NK-92 (cell line): ENCODE measurements around the gene C3orf62.
"Not testable (repeated sequence)": the region's sequence is repeated elsewhere in the genome, so short reads cannot be mapped to it uniquely, and the experiment has no call there.

Experiments used
- DNase-seq: peaks from one replicate; lab custom pipeline; 2025; ENCODE audit not compliant: unreplicated experiment; lab: John Stamatoyannopoulos, UW

The C3orf62 gene

GRCh38 chr3:49269443-49270155 is 7.4 kb downstream of the C3orf62 start:
- no peak for DNase-seq

DNA sequence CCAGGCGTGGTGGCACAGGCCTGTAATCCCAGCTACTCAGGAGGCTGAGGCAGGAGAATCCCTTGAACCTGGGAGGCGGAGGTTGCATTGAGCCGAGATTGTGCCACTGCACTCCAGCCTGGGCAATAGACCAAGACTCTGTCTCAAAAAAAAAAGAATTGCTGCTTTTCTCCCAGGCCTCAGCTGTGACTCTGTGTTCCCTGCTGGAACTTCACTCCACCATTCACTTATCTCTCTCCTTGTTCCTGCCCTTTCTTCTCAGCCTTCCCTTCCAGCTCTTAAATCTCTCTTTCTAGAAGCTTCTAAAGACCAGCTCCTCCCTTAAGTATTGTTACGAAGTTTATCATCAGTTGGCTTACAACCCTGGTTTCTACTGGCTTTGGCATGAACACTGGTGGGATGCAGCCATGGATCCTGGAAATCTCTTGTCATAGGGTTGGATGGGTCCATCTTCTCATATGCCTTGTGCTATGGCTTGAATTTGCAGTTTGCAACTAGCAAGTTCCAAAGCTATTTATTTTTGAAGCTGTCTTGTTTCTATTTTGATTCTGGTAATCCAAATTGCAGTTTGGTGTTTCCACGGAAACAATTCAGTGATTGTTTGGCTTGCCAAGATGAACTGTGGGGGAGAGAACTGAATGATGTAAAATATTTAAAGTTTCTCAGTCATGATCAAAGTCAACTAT is 10.5 kb downstream of the C3orf62 start:
- DNase-seq = no peak

GRCh38 chr3:49265661-49266386 is 11.2 kb downstream of the C3orf62 start:
- no peak for DNase-seq

DNA sequence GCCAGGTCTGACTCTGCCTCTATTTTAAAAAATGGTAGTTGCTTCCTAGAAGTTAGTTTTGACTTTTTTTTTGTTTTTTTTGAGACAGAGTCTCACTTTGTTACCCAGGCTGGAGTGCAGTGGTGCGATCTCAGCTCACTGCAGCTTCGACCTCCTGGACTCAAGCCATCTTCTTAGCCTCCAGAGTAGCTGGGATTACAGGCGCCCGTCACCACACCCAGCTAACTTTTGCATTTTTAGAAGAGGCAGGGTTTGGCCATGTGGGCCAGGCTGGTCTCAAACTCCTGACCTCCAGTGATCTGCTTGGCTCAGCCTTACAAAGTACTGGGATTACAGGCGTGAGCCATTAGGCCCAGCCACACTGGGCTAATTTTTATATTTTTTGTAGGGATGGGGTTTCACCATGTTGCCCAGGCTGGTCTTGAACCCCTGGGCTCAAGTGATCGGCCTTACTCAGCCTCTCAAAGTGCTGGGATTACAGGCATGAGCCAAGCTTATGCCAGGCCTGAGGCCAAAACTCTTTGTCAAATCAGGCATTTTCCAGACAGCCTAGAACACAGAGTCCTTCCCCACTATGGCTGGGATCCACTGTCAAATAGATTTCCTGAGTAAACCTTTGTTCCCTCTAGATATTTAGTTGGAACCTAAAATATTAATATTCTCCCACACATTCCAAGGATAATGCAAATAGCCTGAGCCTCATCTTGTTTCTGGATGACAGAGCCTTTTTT is 13.7 kb downstream of the C3orf62 start:
- DNase-seq = no peak

GRCh38 chr3:49260806-49261324 is 16.2 kb downstream of the C3orf62 start:
- DNase-seq = no peak

DNA sequence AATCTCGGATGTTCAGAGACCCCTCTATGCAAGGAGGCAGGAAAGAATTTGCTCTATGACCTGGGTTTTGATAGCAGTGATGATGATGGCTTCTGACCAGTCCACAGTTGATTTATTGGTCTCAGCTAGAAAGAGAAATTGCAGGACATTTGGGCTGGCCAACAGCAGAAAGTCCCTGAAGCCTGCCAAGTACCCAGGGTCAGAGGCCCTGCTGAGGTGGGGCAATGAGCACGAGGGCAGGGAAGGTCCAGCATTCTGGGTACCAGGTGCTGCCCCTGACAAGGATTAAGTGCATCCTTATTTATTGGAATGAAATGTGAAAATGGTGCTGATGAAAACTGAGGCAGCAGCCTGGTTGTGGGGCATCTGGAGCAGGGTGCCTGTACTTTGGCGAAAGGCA is 19.8 kb downstream of the C3orf62 start:
- no peak for DNase-seq

DNA sequence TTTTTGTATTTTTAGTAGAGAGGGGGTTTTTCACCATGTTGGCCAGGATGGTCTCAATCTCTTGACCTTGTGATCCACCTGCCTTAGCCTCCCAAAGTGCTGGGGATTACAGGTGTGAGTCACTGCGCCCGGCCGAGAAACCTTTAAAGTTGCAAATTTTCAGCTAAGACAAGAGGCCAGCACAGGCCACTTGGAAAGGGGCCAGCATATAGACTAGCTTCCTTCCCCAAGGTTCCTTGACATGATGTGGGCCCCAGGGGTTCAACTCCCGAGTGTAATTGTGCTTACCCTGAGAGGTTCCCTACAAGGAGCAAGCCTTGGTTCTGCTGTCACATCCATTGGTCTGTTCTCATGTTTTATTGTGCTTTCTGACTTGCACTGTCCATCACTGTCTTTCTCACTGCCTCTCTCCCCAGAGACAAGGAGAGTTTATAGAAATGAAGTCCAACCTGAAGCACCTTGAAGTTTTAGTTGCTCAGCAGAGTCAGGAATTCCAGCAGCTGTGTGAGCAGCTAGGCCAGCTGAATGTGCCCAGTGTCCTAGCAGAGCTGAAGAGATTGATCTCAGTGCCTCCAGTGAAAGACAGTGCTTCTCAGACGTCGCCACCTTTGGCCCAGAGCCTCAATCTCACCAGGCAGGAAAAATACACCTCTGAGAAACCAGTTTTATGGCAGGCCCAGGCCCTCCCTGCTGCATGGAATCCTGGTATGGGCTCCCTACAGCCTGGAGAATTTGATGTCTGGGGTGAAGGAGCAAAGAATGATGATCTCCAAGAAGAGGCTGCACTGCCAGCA is 21.1 kb downstream of the C3orf62 start:
- DNase-seq = no peak

- DNase-seq = no peak
Observed at GRCh38 chr3:49255112-49255511, 21.9 kb downstream of the C3orf62 start.

GRCh38 chr3:49253512-49253911 is 23.5 kb downstream of the C3orf62 start:
- DNase-seq = no peak

- DNase-seq = no peak
Observed at GRCh38 chr3:49248840-49249227, 28.2 kb downstream of the C3orf62 start.

GRCh38 chr3:49244581-49245205 is 32.3 kb downstream of the C3orf62 start:
- no peak for DNase-seq

DNA sequence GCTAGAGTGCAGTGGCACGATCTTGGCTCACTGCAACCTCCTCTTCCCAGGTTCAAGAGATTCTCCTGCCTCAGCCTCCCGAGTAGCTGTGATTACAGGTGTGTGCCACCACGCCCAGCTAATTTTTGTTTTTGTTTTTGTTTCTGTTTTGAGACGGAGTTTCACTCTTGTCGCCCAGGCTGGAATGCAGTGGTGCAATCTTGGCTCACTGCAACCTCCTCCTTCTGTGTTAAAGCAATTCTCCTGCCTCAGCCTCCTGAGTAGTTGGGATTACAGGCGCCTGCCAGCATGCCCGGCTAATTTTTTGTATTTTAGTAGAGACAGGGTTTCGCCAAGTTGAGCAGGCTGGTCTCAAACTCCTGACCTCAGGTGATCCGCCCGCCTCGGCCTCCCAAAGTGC is 36.9 kb downstream of the C3orf62 start:
- not testable (repeated sequence) for DNase-seq

- no peak for DNase-seq
Observed at GRCh38 chr3:49238274-49239127, 38.5 kb downstream of the C3orf62 start.

DNA sequence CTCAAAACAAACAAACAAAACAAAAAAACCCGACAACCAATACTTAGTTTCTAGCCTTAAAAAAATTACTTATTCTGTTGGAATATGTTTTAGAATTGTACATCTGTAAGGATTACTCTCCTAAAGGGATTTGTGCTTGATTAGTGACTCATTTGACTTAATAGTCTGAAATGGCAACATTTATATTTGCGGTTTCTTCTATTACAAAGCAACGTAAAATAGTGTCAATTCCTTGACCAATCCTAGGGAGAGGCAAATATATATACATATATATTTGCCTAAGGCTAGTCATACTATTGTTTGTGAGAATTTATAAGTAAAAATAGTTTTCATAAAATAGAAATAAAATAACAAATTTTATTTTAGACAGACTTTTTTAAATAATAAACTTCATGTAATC is 39.7 kb downstream of the C3orf62 start:
- no peak for DNase-seq

- no peak for DNase-seq
Observed at GRCh38 chr3:49236226-49236625, 40.8 kb downstream of the C3orf62 start.

GRCh38 chr3:49228817-49229216 is 48.2 kb downstream of the C3orf62 start:
- DNase-seq = not testable (repeated sequence)

DNA sequence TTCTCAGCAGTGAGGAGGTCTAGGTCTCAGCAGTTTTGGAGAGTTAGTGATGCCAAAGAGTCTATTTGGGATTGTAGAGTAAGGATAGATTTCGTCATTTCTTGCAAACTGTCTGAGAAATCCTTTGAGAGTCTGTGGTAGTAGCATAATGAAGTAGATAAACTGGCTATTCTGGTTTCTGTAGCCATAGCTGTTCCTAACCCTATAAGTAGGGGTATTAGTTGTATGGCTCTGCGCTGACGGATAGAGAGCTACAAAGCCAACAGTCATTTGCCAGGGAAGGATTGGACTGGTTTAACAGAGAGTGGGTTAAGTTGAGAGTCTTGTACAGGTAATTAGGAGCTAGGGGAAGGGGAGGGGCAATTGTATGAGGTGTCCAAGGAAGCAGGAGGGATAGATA is 55.0 kb downstream of the C3orf62 start:
- no peak for DNase-seq

- DNase-seq = not testable (repeated sequence)
Observed at GRCh38 chr3:49220985-49221563, 56.0 kb downstream of the C3orf62 start.

- DNase-seq = no peak
Observed at GRCh38 chr3:49219132-49219531, 57.9 kb downstream of the C3orf62 start.
